Adrenal gland (tissue), 12 donors: ENCODE data around the gene MBD2. TPM values are rescaled to one million over a fixed set of nuclear protein-coding genes. Genes with fewer than 3 reads are reported as not detected.

Experiments
- DNase-seq, 7 donors: peaks; one replicate each; pipeline ENCODE4 v3.0.0-alpha.2; 2019 to 2020
- H3K27ac ChIP-seq, 5 donors: fragments of 200-600 bp; sonication (generic) in 4 of 5; 1 replicate in 3 of 5; 2 replicates in 2 of 5; pipeline versions ENCODE4 v1.5.1 to v1.8.0; 2016 to 2020; ENCODE audit warnings: mild to moderate bottlenecking in 1 of 5
- H3K27me3 ChIP-seq: fragments of 200-600 bp; 2 replicates; pipeline ENCODE4 v1.8.0; 2021
- H3K36me3 ChIP-seq, 2 donors: fragments of 200-600 bp; replicated peaks in 1 of 2; 1 replicate in 1 of 2; 2 replicates in 1 of 2; pipeline versions ENCODE4 v1.5.1 to v1.8.0; 2018 to 2022
- H3K4me1 ChIP-seq, 2 donors: fragments of 200-600 bp; replicated peaks in 1 of 2; 1 replicate in 1 of 2; 2 replicates in 1 of 2; pipeline versions ENCODE4 v1.5.1 to v1.8.0; 2018 to 2021
- H3K4me3 ChIP-seq, 4 donors: fragments of 200-600 bp; sonication (generic) in 3 of 4; one replicate each; pipeline ENCODE4 v1.5.1; 2016 to 2018
- H3K9me3 ChIP-seq, 3 donors: fragments of 200-600 bp; sonication (generic) in 1 of 3; replicated peaks in 1 of 3; 1 replicate in 2 of 3; 2 replicates in 1 of 3; pipeline versions ENCODE4 v1.5.1 to v1.8.0; 2016 to 2021
- CTCF ChIP-seq, 6 experiments: fragments of 450-650 bp in 4 of 6; fragments of 200-600 bp in 2 of 6; sonication (generic) in 1 of 6; IDR thresholded peaks; 1 replicate in 5 of 6; 2 replicates in 1 of 6; pipeline versions ENCODE4 v1.5.1 to v1.8.0; 2016 to 2021; ENCODE audit warnings: antibody characterized with exemption in 6 of 6, mild to moderate bottlenecking in 2 of 6, moderate library complexity in 1 of 6
- POLR2A ChIP-seq, 2 donors: fragments of 450-650 bp; IDR thresholded peaks; one replicate each; pipeline ENCODE4 v1.6.1; 2017; ENCODE audit warnings: antibody characterized with exemption in 2 of 2, mild to moderate bottlenecking in 2 of 2, moderate library complexity in 1 of 2
- WGBS, 4 donors: extraction: QIAGEN DNeasy Blood & Tissue Kit in 2 of 4; methylation state at CpG; one replicate each; pipeline versions ENCODE4 v1.1.5 to v1.1.7; 2013 to 2017; 5-methylcytosine and 5-hydroxymethylcytosine counted together
- intact Hi-C, 2 donors: fragments of 100-400 bp; cut with DNase I; formaldehyde crosslinking; loops; one replicate each; pipeline versions ENCODE4 v1.14.1 to v1.15.0; 2022 to 2023
- polyA plus RNA-seq, 3 donors: library from polyadenylated mRNA; stranded (reverse); fragments of 200-250 nt in 2 of 3; fragments of 350-450 nt in 1 of 3; fragmentation: Illumina TruSeq in 1 of 3; extraction: RNeasy Lipid Tissue Mini Kit (QIAGEN cat#74804) in 1 of 3; gene quantifications; one replicate each; pipeline ENCODE4 v1.2.3, GENCODE V29; 2013 to 2014
- total RNA-seq, 9 donors: library from RNA; depleted of rRNA in 4 of 9; stranded (reverse); fragments of >200 nt in 4 of 9; fragments of 120-200 nt in 1 of 9; fragmentation: NEBNext Ultra II Directional in 1 of 9; extraction: Animal tissue kit (Norgen Biotek cat#: 25700) in 1 of 9; gene quantifications; one replicate each; pipeline versions ENCODE4 v1.1.0 to v1.2.4, GENCODE V29; 2013 to 2023
- donor health status: healthy with polysubstance abuse.
- donor health status: Bipolar disorder and iron deficiency.
- donor health status: DM: yes; HTN: yes; CAD: no.
- donor health status: DM: no; HTN: no; CAD: no.
- donor health status: DM: no; HTN: no; CAD: no.
- donor health status: DM: yes; HTN: yes; CAD: no.

The MBD2 gene
- total and polyA plus RNA-seq, 12 donors, result 13.5 to 70.8 (median 30.1) TPM

- Histone ChIP-seq H3K4me3 (no peak overlapping the region), H3K36me3 (peaks cover 0 to 40% of the 10 kb centered on the region in 2 donors), H3K27me3 (no peaks in the 10 kb centered on the region), H3K27ac (no peak overlapping the region), H3K4me1 (peaks cover 0 to 6% of the 10 kb centered on the region in 2 donors), H3K9me3 (no peaks in the 10 kb centered on the region)
- no peak for DNase-seq
- TF ChIP-seq POLR2A (IDR thresholded peaks at IDR 0.05), result no peak
- 95 to 100% (median 97%) methylated on average over 1 of the region's 1 CpG for WGBS, 4 donors
- intact Hi-C loops, result no loop called here
Observed at GRCh38 chr18:54163453-54163852, 61.0 kb downstream of the MBD2 start.

GRCh38 chr18:54162431-54162830, 62.0 kb downstream of the MBD2 start:
- Histone ChIP-seq H3K27me3 (no peaks in the 10 kb centered on the region), H3K27ac (no peak overlapping the region), H3K4me3 (no peak overlapping the region), H3K4me1 (peaks cover 0 to 6% of the 10 kb centered on the region in 2 donors), H3K9me3 (no peaks in the 10 kb centered on the region), H3K36me3 (peaks cover 0 to 44% of the 10 kb centered on the region in 2 donors)
- TF ChIP-seq POLR2A (IDR thresholded peaks at IDR 0.05), result no peak
- no peak for TF ChIP-seq CTCF (IDR thresholded peaks at IDR 0.05)
- WGBS, 4 donors, result 80 to 98% (median 92%) methylated on average over 2 of the region's 2 CpGs
- intact Hi-C loops, result no loop called here
- DNase-seq, result no peak

GRCh38 chr18:54161267-54161666, 63.2 kb downstream of the MBD2 start:
- Histone ChIP-seq H3K36me3 (peaks cover 0 to 44% of the 10 kb centered on the region in 2 donors), H3K27ac (no peak overlapping the region), H3K4me3 (no peak overlapping the region), H3K9me3 (no peaks in the 10 kb centered on the region), H3K27me3 (no peaks in the 10 kb centered on the region), H3K4me1 (peaks cover 0 to 6% of the 10 kb centered on the region in 2 donors)
- TF ChIP-seq CTCF (IDR thresholded peaks at IDR 0.05) (no peak), POLR2A (IDR thresholded peaks at IDR 0.05) (no peak)
- DNase-seq, result no peak
- intact Hi-C loops, result no loop called here

- Histone ChIP-seq H3K9me3 (no peaks in the 10 kb centered on the region), H3K27me3 (no peaks in the 10 kb centered on the region), H3K36me3 (peaks cover 0 to 44% of the 10 kb centered on the region in 2 donors), H3K4me3 (no peak overlapping the region), H3K4me1 (peaks cover 0 to 6% of the 10 kb centered on the region in 2 donors), H3K27ac (no peak overlapping the region)
- WGBS, 4 donors, result 59 to 63% (median 62%) methylated on average over 1 of the region's 1 CpG
- no peak for DNase-seq
- intact Hi-C loops, result no loop called here
- TF ChIP-seq POLR2A (IDR thresholded peaks at IDR 0.05) (no peak), CTCF (IDR thresholded peaks at IDR 0.05) (no peak)
Observed at GRCh38 chr18:54159906-54160305, 64.6 kb downstream of the MBD2 start.

- WGBS, 4 donors, result 92 to 93% (median 93%) methylated on average over 7 of the region's 7 CpGs
- Histone ChIP-seq H3K27me3 (no peaks in the 10 kb centered on the region), H3K36me3 (peaks cover 0 to 27% of the 10 kb centered on the region in 2 donors), H3K9me3 (no peaks in the 10 kb centered on the region), H3K27ac (no peak overlapping the region), H3K4me3 (no peak overlapping the region), H3K4me1 (peaks cover 0 to 6% of the 10 kb centered on the region in 2 donors)
- intact Hi-C loops, result no loop called here
- TF ChIP-seq POLR2A (IDR thresholded peaks at IDR 0.05) (no peak), CTCF (IDR thresholded peaks at IDR 0.05) (no peak)
- no peak for DNase-seq
Observed at GRCh38 chr18:54157646-54158385, 66.7 kb downstream of the MBD2 start.
